ENCODE measurements around the gene CKLF. TPM values are rescaled to one million over a fixed set of nuclear protein-coding genes. Genes with fewer than 3 reads are reported as not detected.
"Not testable (repeated sequence)": the region's sequence is repeated elsewhere in the genome, so short reads cannot be mapped to it uniquely, and the experiment has no call there.

CKLF gene
- total RNA-seq, 1 donor from 2014 or later, result 33.0 TPM

GRCh38 chr16:66563574-66564334 is 11.4 kb downstream of the CKLF start:
- FAIRE-seq (no peak), DNase-seq (ENCODE audit: low spot score in 2 of 2) (no peak)

GRCh38 chr16:66566051-66566901 is 13.9 kb downstream of the CKLF start, which contains the start of gene CMTM1:
Gene CMTM1 (plus strand): TSS chr16:66566439. CDS start chr16:66566514, 75 bp downstream.
- FAIRE-seq, result no peak

GRCh38 chr16:66567270-66567669 is 14.9 kb downstream of the CKLF start:
- DNase-seq (ENCODE audit: low spot score in 2 of 2); FAIRE-seq: not testable (repeated sequence)

More at GRCh38 chr16:66566051-66566901, 13.9 kb downstream of the CKLF start, which contains the start of gene CMTM1:
- DNase-seq (ENCODE audit: low spot score in 2 of 2), result no peak

- FAIRE-seq, result no peak
- DNase-seq (ENCODE audit: low spot score in 2 of 2), result no peak
These were observed 16.0 kb downstream of the CKLF start for GRCh38 chr16:66568355-66568754.

GRCh38 chr16:66569131-66569530 is 16.8 kb downstream of the CKLF start:
- DNase-seq (ENCODE audit: low spot score in 2 of 2) (no peak), FAIRE-seq (peak; percentile 28)

GRCh38 chr16:66569827-66570405 is 17.5 kb downstream of the CKLF start:
- FAIRE-seq (no peak), DNase-seq (ENCODE audit: low spot score in 2 of 2) (no peak)

- FAIRE-seq, result no peak
- DNase-seq (ENCODE audit: low spot score in 2 of 2), result no peak
These were observed 20.0 kb downstream of the CKLF start for GRCh38 chr16:66572356-66572755.

GRCh38 chr16:66574081-66574480 is 21.7 kb downstream of the CKLF start:
- DNase-seq (ENCODE audit: low spot score in 2 of 2) (no peak), FAIRE-seq (no peak)

GRCh38 chr16:66574531-66574930 is 22.2 kb downstream of the CKLF start:
- DNase-seq (ENCODE audit: low spot score in 2 of 2) (no peak), FAIRE-seq (no peak)

- FAIRE-seq, result no peak
- DNase-seq (ENCODE audit: low spot score in 2 of 2), result no peak
These were observed 22.7 kb downstream of the CKLF start for GRCh38 chr16:66575060-66575459.

- DNase-seq (ENCODE audit: low spot score in 2 of 2) (no peak), FAIRE-seq (no peak)
These were observed 23.9 kb downstream of the CKLF start for GRCh38 chr16:66576296-66576695.

GRCh38 chr16:66578651-66579531 is 26.5 kb downstream of the CKLF start, which contains the start of gene CMTM2:
Gene CMTM2 (plus strand): TSS chr16:66579463. CDS start chr16:66579608, 145 bp downstream.
- FAIRE-seq (no peak), DNase-seq (ENCODE audit: low spot score in 2 of 2) (no peak)

GRCh38 chr16:66580605-66581209 is 28.3 kb downstream of the CKLF start:
- FAIRE-seq (no peak), DNase-seq (ENCODE audit: low spot score in 2 of 2) (no peak)

GRCh38 chr16:66581246-66581952 is 29.0 kb downstream of the CKLF start:
- FAIRE-seq (no peak), DNase-seq (ENCODE audit: low spot score in 2 of 2) (no peak)

- DNase-seq (ENCODE audit: low spot score in 2 of 2), result no peak
- no peak for FAIRE-seq
These were observed 33.3 kb downstream of the CKLF start for GRCh38 chr16:66585481-66586239.

GRCh38 chr16:66587881-66588600 is 35.7 kb downstream of the CKLF start:
- FAIRE-seq (no peak), DNase-seq (ENCODE audit: low spot score in 2 of 2) (no peak)

GRCh38 chr16:66588981-66589713 is 36.8 kb downstream of the CKLF start:
- FAIRE-seq, result no peak

More at GRCh38 chr16:66588981-66589713, 36.8 kb downstream of the CKLF start:
- no peak for DNase-seq (ENCODE audit: low spot score in 2 of 2)

Data from frontal cortex (tissue), 4 donors.